NCI-H2196 (cell line): Measurements from ENCODE around the gene ATP2B3.
A peak's percentile ranks its signal among the peaks of the same experiment; 100 is the strongest.

Experiments
- DNase-seq: peaks from one replicate; lab custom pipeline; 2025; ENCODE audit not compliant: unreplicated experiment; lab: John Stamatoyannopoulos, UW

Gene ATP2B3

DNA sequence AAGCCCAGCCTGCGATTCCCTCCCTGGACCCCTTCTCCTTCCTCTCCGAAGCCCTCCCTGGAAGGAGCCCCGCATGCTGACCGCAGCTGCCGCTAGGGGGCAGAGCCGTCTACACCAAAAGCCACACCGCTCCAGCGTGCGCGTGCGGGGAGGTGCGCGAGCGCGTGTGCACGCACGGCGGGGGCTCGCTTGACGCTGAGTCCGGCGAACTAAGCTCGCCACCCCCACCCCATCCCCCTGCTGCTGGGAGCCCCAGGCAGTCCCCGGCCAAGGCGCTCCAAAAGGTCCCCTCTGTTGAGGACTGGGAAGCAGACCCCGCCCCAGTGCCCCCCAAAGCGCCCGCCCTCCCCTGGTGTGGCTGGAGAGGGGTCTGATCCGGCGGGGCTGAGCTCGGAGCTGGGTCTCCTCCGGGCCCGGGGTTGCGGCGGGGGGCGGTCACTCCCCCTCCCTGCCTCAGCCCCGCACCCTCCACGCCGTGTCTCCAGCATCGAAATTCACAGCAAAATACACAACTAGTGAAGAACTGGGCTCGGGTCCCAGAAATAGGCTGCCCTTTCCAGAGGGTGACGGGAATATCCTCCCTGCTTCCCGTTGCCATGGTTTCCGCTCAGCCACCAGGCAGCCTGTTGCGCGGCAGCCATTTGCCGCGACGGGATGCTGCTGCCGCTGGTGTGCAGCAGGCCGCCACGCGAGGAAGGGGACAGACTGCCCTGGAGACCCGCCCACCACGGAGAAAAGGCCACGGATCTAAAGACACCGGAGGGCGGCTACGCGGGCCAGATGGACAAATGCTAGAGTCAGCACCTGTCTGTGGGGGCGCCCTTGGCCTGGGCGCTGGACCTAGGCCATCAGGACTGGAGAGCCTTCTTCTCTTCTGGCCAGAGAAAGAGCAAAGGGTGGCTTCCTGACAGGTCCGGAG is 92.7 kb downstream of the ATP2B3 start:
- DNase-seq, result peak; percentile 85

DNA sequence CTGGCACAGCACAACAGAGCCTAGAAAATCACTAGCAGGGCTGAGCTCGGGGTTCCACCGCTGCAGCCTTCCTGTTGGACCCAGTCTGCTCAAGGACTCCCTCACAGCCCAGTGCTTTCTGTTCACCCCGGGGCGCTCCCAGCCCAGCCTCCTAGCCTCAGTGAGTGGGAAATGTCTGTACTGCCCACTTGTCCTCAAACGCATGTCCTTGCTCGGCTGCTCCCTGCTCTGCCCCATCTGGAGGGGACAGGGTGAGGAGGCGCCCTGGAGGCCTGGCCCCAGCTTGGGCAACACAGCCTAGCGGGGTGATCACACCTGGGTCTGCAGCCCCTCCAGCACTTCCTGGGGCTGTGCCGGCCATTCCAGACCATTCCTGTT is 93.4 kb downstream of the ATP2B3 start:
- no peak for DNase-seq

GRCh38 chrX:153611298-153612095 is 94.1 kb downstream of the ATP2B3 start:
- DNase-seq, result no peak

GRCh38 chrX:153612413-153612812 is 95.0 kb downstream of the ATP2B3 start:
- no peak for DNase-seq

DNA sequence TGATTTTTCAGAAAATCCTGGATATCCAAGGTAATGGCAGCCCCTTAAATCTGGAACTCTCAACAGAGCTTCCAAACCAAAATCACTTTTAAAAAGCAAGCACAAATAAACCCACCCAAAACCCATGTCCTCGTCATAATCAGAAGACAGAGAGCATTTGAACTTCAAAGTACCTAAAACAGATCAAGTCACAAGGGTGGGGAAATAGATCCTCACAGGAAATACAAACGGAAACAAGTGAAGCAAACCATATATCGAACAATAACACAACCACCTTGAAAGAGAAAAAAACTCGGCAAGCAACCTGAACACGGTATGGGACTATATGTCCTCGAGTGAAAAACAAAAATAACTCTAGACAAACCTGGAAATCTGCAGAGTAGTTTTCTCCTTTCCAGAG is 97.4 kb downstream of the ATP2B3 start:
- no peak for DNase-seq

GRCh38 chrX:153620576-153620975 is 103.1 kb downstream of the ATP2B3 start:
- no peak for DNase-seq

GRCh38 chrX:153621949-153622598 is 104.6 kb downstream of the ATP2B3 start:
- DNase-seq, result no peak

GRCh38 chrX:153622661-153623309 is 105.3 kb downstream of the ATP2B3 start:
- DNase-seq, result no peak

DNA sequence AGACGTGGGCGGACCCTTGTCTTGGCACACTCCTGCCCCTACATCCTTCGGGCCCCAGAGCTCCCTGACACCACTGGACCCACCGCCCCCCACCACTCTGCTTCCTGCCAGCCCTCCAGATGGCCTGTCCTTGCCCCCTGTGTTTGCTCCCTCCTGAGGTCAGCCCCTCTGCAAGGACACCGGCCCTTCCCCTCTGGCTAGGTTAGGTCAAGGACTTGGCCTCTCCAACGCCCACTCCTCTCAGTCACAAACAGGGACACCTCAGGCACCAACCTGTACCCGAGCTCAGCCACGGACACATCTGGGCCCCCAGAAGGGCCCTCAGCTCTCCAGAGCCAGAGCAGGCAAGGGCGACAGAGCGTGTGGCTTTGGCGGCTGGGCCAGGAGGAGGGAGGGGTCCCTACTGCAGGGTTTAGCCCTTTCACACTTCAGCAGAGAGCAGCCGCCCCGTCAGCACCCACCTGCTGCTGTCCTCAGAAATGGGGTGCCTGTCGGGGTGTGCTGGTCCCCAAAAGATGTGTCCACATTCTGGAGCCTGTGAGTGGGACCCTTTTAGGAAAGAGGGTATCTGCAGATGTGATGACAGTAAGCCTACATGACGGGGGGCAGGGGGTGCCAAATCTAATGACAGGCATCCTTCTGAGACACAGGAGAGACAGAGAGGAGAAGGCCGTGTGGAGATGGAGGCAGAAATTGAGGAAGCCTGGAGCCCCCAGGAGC is 106.0 kb downstream of the ATP2B3 start:
- DNase-seq, result no peak

DNA sequence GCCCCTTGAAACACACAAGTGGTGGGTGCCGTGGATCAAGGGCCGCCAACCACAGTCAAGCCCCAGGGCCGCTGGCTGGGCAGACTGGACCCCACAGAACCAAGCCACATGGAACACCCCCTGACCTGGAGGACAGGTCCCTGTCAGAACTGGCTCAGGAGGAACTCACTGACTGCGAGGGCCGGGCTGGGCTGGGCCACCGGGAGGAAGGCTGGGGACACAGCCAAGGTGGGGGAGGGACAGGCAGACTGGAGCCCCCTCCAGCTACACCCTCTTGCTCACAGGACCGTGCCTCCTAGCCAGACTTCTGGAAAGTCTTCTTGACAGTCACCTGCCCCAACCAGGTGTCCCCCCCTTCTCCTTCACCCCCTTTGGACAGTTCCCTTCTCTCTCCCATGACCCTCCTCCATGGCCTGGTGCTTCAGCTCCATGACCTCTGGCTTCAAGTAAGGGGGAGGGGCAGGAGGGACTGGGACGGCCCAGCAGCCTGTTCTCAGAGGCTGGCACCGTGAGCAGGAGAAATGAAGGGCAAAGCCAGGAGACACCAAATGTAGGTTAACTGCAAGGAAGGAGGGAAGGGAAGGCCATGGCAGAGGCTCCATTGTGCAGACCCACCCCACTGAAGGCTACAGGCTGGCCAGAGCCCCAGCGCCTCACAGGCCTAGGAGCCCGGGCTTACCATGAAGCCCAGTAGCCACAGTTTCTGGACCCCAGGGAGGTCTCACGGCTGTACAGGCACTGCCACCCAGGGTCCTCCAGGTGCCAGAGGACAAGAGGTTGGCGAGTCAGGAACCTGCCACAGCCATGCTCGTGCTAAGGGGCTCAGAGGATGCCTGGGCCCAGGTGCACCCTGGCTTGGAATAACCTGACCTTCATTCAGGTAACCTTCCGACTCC is 107.0 kb downstream of the ATP2B3 start:
- no peak for DNase-seq

DNA sequence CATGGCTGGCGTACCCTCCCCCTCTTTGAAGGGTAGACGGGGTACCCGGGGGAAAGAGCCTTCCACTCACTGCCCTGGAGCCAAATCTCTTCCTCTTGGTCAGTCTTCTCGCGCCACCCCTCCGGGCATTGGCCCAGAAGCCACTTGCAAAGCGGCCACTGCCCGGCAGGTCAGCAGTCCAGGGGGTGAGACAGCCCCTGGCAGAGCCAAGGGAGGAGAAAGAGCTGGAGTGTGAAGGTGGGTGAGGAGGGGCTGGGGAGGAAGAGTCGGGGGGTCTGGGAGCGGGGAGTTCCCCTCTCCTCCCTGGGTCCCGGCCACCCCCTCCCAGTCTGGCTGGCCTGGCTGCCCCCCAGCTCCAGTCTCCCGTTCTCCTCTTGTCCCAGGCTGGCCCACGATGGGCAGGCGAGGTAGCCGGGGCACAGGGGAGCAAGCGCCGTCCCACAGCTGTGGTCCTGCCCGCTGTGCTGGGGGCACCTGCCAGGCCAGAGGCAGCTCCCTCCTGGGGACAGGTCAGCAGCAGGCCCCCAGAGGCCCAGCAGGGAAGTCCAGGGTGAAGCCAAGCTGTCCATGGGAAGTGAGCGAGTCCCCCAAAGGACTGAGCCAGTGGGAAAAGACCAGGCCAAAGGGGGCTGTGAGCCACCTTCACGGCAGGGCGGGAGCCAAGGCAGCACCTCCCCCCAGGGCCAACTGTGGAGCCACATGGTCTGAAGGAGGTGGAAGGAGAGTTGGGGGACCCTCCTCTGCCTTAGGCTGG is 108.0 kb downstream of the ATP2B3 start:
- DNase-seq, result no peak

- no peak for DNase-seq
These were observed 108.7 kb downstream of the ATP2B3 start for GRCh38 chrX:153626025-153626633.

DNA sequence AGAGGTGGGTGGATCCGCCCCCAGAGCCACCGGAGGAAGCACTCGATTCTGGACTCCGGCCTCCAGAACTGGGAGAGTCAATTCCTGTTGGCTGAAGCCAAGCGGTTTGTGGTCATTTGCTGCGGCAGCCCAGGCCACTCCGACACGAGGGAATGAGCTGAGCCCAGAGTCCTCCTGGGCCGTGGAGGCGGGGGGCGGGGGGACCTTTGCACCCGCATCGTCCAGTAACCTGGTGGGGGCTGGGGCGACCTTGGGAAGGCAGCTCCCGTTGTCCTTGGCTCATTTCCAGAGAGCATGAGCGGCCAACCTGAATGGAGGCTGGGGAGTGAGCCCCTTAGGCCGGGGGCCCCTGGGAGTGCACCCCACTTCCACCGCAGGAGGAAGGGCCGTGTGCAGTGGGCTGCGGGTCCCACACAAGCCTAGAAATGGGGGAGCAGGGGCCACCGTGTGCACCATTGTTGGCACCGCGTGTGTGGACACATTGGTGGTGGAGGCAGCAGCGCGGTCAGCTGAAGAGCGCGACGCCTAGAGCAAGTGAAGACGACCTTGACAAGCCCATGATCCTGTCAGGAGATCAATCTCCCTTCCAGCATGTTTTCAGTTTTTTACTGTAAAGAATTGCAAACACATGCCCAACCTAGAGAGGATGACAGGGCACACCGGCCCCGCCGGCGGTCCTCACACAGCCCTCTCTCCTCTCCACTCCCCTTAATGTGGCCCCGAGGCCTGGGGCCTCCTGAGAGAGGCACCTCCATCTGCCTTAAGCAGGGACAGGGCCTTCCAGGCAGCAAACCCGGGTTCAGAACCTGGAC is 109.6 kb downstream of the ATP2B3 start:
- no peak for DNase-seq

- no peak for DNase-seq
These were observed 110.3 kb downstream of the ATP2B3 start for GRCh38 chrX:153627675-153628111.

DNA sequence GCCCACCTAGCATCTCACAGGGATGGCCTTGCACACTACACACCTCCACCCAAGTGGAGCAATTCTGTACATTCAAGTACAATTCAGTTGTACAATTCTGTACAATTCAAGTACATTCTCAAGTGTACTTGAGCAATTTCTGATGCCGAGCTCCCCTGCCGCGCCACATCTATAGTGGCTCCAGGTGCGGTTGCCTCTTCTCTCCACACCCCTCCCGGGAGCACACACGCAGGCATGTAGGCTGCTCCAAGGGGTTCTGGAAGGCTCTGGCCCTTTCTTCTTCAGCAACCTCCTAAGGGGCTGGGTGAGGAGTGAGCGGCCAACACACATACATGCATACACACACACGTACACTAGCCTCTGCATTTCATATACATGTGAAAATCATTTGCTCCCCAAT is 110.7 kb downstream of the ATP2B3 start:
- no peak for DNase-seq

GRCh38 chrX:153628665-153629064 is 111.2 kb downstream of the ATP2B3 start:
- DNase-seq, result no peak

DNA sequence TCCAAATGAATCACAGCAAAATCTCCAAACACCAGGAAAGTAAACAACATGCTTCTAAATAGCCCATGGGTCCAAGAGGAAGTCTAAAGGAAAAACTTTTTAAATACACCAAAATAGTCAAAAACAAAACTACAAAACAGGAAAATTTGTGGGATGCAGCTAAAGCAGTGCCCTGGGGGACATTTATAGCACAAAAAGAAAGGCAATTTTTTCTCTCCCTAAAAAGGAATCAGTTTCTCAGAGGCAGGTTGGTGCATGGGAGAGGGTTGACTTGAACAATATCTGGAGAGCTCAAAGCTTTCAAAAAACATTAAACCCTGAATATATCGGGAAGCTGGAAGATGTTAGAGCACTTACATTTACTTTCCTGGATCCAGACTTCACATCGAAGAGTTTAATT is 113.9 kb downstream of the ATP2B3 start:
- no peak for DNase-seq
